GM19351 (cell line): ENCODE data around the gene WLS.
"Not testable (repeated sequence)": the region's sequence is repeated elsewhere in the genome, so short reads cannot be mapped to it uniquely, and the experiment has no call there.

Experiments
- ATAC-seq: cut with Tn5 transposase; IDR thresholded peaks from one replicate; pipeline ENCODE4 v1.9.1; 2021; ENCODE audit warnings: mild to moderate bottlenecking, moderate library complexity; ENCODE audit not compliant: unreplicated experiment

The WLS gene

GRCh38 chr1:68232289-68233148 lies at the start of gene WLS:
WLS (minus strand) TSS chr1:68232523; CDS start chr1:68232299, 224 bp downstream.
- no peak for ATAC-seq

- no peak for ATAC-seq
These were observed 48.0 kb upstream of the WLS start for GRCh38 chr1:68280286-68280685.

GRCh38 chr1:68279846-68280245 lies 47.5 kb upstream of the WLS start:
- no peak for ATAC-seq

- peak; percentile 61 for ATAC-seq
These were observed 45.9 kb upstream of the WLS start for GRCh38 chr1:68278221-68278620.

- ATAC-seq = no peak
These were observed 44.1 kb upstream of the WLS start for GRCh38 chr1:68276448-68276847.

GRCh38 chr1:68273530-68273929 lies 41.2 kb upstream of the WLS start:
- ATAC-seq = no peak

- no peak for ATAC-seq
These were observed 39.3 kb upstream of the WLS start for GRCh38 chr1:68271596-68271995.

- no peak for ATAC-seq
These were observed 38.6 kb upstream of the WLS start for GRCh38 chr1:68270951-68271350.

- no peak for ATAC-seq
These were observed 37.5 kb upstream of the WLS start for GRCh38 chr1:68269637-68270430.

- no peak for ATAC-seq
These were observed 36.7 kb upstream of the WLS start for GRCh38 chr1:68268896-68269483.

- not testable (repeated sequence) for ATAC-seq
These were observed 24.5 kb upstream of the WLS start for GRCh38 chr1:68256824-68257223.

- ATAC-seq = no peak
These were observed 23.0 kb upstream of the WLS start for GRCh38 chr1:68255301-68255700.

- no peak for ATAC-seq
These were observed 22.4 kb upstream of the WLS start for GRCh38 chr1:68254667-68255226.

GRCh38 chr1:68237040-68237439 lies 4.7 kb upstream of the WLS start:
- ATAC-seq = no peak

- no peak for ATAC-seq
These were observed 1.8 kb upstream of the WLS start for GRCh38 chr1:68234094-68234493.

GRCh38 chr1:68233202-68233601 lies 879 bp upstream of the WLS start:
- ATAC-seq = no peak

GRCh38 chr1:68231627-68232288 lies 565 bp downstream of the WLS start:
- no peak for ATAC-seq

GRCh38 chr1:68230901-68231626 lies 1.3 kb downstream of the WLS start:
- ATAC-seq = no peak

- ATAC-seq = no peak
These were observed 1.9 kb downstream of the WLS start for GRCh38 chr1:68230484-68230802.
